Measurements from ENCODE around the gene INCA1. TPM values are rescaled to one million over a fixed set of nuclear protein-coding genes. Genes with fewer than 3 reads are reported as not detected.
A peak's percentile ranks its signal among the peaks of the same experiment; 100 is the strongest.

Gene INCA1
- total and polyA plus RNA-seq, 10 donors: 1.1 to 5.8 (median 1.8) TPM

GRCh38 chr17:5022171-5022711 is 24.9 kb upstream of the INCA1 start:
- no peaks in the 10 kb centered on the region for H3K9me3 ChIP-seq
- intact Hi-C loops (cut with DNase I; ENCODE audit: low total_unique reads): no loop called here
- H3K27ac ChIP-seq: no peak overlapping the region
- peaks cover 0 to 4% (median 0%) of the 10 kb centered on the region in 7 donors for H3K27me3 ChIP-seq (replicated peaks in 1 of 7)
- DNase-seq: no peak
- peak in 1 of 3 donors; percentile 29 for TF ChIP-seq POLR2AphosphoS5 (IDR thresholded peaks at IDR 0.05)
- TF ChIP-seq, protein P1, sequence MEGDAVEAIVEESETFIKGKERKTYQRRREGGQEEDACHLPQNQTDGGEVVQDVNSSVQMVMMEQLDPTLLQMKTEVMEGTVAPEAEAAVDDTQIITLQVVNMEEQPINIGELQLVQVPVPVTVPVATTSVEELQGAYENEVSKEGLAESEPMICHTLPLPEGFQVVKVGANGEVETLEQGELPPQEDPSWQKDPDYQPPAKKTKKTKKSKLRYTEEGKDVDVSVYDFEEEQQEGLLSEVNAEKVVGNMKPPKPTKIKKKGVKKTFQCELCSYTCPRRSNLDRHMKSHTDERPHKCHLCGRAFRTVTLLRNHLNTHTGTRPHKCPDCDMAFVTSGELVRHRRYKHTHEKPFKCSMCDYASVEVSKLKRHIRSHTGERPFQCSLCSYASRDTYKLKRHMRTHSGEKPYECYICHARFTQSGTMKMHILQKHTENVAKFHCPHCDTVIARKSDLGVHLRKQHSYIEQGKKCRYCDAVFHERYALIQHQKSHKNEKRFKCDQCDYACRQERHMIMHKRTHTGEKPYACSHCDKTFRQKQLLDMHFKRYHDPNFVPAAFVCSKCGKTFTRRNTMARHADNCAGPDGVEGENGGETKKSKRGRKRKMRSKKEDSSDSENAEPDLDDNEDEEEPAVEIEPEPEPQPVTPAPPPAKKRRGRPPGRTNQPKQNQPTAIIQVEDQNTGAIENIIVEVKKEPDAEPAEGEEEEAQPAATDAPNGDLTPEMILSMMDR (IDR thresholded peaks at IDR 0.05 in 8 of 11, conservative IDR thresholded peaks at IDR 0.05 in 3 of 11): no peak
- H3K4me3 ChIP-seq: no peak overlapping the region
- WGBS, 5 donors: 95 to 98% (median 95%) methylated on average over 30 of the region's 30 CpGs
- H3K36me3 ChIP-seq: peaks cover 0 to 81% (median 47%) of the 10 kb centered on the region in 6 donors
- H3K4me1 ChIP-seq: peaks cover 0 to 18% (median 6%) of the 10 kb centered on the region in 6 donors

GRCh38 chr17:5020502-5021023 is 23.2 kb upstream of the INCA1 start:
- Histone ChIP-seq H3K27ac (no peak overlapping the region), H3K36me3 (peaks cover 0 to 98% (median 58%) of the 10 kb centered on the region in 6 donors), H3K9me3 (no peaks in the 10 kb centered on the region), H3K4me1 (peaks cover 0 to 33% (median 12%) of the 10 kb centered on the region in 6 donors), H3K4me3 (no peak overlapping the region), H3K27me3 (replicated peaks in 1 of 7) (peaks cover 0 to 4% (median 0%) of the 10 kb centered on the region in 7 donors)
- WGBS, 5 donors: 89 to 93% (median 90%) methylated on average over 20 of the region's 20 CpGs
- DNase-seq: no peak
- intact Hi-C loops (cut with DNase I; ENCODE audit: low total_unique reads): no loop called here
- no peak for TF ChIP-seq POLR2AphosphoS5 (IDR thresholded peaks at IDR 0.05)
- no peak for TF ChIP-seq POLR2A (IDR thresholded peaks at IDR 0.05)
- TF ChIP-seq, protein P1 (IDR thresholded peaks at IDR 0.05 in 8 of 11, conservative IDR thresholded peaks at IDR 0.05 in 3 of 11): no peak

GRCh38 chr17:5019475-5019956 is 22.2 kb upstream of the INCA1 start:
- DNase-seq: no peak
- Histone ChIP-seq H3K4me1 (peaks cover 0 to 33% (median 12%) of the 10 kb centered on the region in 6 donors), H3K9me3 (no peaks in the 10 kb centered on the region), H3K4me3 (no peak overlapping the region), H3K27ac (no peak overlapping the region), H3K36me3 (peaks cover 0 to 100% (median 68%) of the 10 kb centered on the region in 6 donors), H3K27me3 (replicated peaks in 1 of 7) (peaks cover 0 to 4% (median 0%) of the 10 kb centered on the region in 7 donors)
- no peak for TF ChIP-seq POLR2AphosphoS5 (IDR thresholded peaks at IDR 0.05)
- TF ChIP-seq, protein P1 (IDR thresholded peaks at IDR 0.05 in 8 of 11, conservative IDR thresholded peaks at IDR 0.05 in 3 of 11): peak in 3 of 11 experiments; percentile 28 to 33 (median 31)
- no peak for TF ChIP-seq POLR2A (IDR thresholded peaks at IDR 0.05)
- WGBS, 5 donors: 0 to 58% (median 14%) methylated on average over 1 of the region's 1 CpG
- intact Hi-C loops (cut with DNase I; ENCODE audit: low total_unique reads): no loop called here

DNA sequence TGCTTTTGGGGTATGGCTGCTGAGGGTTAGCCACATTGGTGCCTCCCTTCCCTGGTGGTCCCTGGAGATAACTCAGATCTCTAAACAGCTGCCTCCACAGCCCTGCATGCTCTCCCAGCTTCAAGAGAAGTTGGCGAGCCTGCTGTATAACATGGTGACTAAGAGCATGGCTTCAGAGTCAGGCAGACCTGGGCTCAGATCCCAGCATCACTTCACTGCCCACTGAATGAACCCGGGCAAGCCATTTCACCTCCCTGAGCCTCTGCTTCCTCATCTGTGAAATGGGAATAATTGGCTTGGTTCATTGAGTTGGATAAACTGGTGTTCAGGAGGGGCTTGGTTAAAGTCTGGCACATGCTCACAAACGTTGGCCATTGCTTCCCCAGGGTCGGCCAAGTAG is 17.0 kb upstream of the INCA1 start:
- Histone ChIP-seq H3K36me3 (peaks cover 0 to 100% (median 43%) of the 10 kb centered on the region in 6 donors), H3K27me3 (replicated peaks in 1 of 7) (no peaks in the 10 kb centered on the region), H3K27ac (no peak overlapping the region), H3K4me3 (no peak overlapping the region), H3K9me3 (no peaks in the 10 kb centered on the region), H3K4me1 (peaks cover 0 to 22% (median 7%) of the 10 kb centered on the region in 6 donors)
- 86 to 100% (median 93%) methylated on average over 3 to 4 of the region's 4 CpGs for WGBS, 5 donors
- no peak for TF ChIP-seq POLR2A (IDR thresholded peaks at IDR 0.05)
- no peak for TF ChIP-seq POLR2AphosphoS5 (IDR thresholded peaks at IDR 0.05)
- TF ChIP-seq, protein P1 (IDR thresholded peaks at IDR 0.05 in 8 of 11, conservative IDR thresholded peaks at IDR 0.05 in 3 of 11): no peak
- no peak for DNase-seq
- intact Hi-C loops (cut with DNase I; ENCODE audit: low total_unique reads): no loop called here
